ENCODE measurements around the gene LITAFD.

LITAFD gene

DNA sequence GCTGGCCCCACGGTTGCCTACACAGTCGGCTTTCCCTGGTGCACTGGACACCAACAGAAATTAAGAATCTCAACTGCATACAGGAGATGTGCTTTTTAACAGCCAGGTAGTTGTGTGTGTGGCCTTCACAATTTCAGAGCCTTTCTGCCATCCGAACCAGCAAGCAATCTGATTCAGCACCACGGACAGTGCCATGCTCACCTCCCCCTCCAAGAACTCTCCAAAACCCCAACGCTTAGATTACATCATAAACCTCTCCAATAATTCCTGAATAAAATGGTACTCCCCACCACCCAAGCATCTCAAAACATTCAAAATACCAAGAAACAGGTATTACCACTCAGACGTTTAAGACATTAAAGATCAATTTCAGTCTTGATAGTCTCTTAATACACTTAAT is 49.7 kb downstream of the LITAFD start:
- peak; percentile 42 for TF ChIP-seq TEAD4 (IDR thresholded peaks at IDR 0.05)
- TF ChIP-seq TAF1 (IDR thresholded peaks at IDR 0.05; ENCODE audit: low read depth): no peak
- no peak for TF ChIP-seq CREB1 (IDR thresholded peaks at IDR 0.05; ENCODE audit: low read depth)
- TF ChIP-seq NFIC (IDR thresholded peaks at IDR 0.05): no peak
- TF ChIP-seq EGR1 (IDR thresholded peaks at IDR 0.05): no peak
- no peak for TF ChIP-seq FOXM1 (IDR thresholded peaks at IDR 0.05; ENCODE audit: borderline replicate concordance, low read depth)
- TF ChIP-seq CEBPB (IDR thresholded peaks at IDR 0.05): peak; percentile 58; the same call in 1 of the 2 replicates
- TF ChIP-seq, protein P1, sequence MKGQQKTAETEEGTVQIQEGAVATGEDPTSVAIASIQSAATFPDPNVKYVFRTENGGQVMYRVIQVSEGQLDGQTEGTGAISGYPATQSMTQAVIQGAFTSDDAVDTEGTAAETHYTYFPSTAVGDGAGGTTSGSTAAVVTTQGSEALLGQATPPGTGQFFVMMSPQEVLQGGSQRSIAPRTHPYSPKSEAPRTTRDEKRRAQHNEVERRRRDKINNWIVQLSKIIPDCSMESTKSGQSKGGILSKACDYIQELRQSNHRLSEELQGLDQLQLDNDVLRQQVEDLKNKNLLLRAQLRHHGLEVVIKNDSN (IDR thresholded peaks at IDR 0.05): no peak
- no peak for TF ChIP-seq EP300 (IDR thresholded peaks at IDR 0.05; ENCODE audit: borderline replicate concordance)
- no peak for TF ChIP-seq RAD21 (IDR thresholded peaks at IDR 0.05; ENCODE audit: low read depth)
- TF ChIP-seq, protein P2, sequence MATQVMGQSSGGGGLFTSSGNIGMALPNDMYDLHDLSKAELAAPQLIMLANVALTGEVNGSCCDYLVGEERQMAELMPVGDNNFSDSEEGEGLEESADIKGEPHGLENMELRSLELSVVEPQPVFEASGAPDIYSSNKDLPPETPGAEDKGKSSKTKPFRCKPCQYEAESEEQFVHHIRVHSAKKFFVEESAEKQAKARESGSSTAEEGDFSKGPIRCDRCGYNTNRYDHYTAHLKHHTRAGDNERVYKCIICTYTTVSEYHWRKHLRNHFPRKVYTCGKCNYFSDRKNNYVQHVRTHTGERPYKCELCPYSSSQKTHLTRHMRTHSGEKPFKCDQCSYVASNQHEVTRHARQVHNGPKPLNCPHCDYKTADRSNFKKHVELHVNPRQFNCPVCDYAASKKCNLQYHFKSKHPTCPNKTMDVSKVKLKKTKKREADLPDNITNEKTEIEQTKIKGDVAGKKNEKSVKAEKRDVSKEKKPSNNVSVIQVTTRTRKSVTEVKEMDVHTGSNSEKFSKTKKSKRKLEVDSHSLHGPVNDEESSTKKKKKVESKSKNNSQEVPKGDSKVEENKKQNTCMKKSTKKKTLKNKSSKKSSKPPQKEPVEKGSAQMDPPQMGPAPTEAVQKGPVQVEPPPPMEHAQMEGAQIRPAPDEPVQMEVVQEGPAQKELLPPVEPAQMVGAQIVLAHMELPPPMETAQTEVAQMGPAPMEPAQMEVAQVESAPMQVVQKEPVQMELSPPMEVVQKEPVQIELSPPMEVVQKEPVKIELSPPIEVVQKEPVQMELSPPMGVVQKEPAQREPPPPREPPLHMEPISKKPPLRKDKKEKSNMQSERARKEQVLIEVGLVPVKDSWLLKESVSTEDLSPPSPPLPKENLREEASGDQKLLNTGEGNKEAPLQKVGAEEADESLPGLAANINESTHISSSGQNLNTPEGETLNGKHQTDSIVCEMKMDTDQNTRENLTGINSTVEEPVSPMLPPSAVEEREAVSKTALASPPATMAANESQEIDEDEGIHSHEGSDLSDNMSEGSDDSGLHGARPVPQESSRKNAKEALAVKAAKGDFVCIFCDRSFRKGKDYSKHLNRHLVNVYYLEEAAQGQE (IDR thresholded peaks at IDR 0.05; ENCODE audit: low read depth): peak; percentile 97
- TF ChIP-seq TCF12 (IDR thresholded peaks at IDR 0.05; ENCODE audit: low read depth): no peak
- TF ChIP-seq ZBTB7A (IDR thresholded peaks at IDR 0.05; ENCODE audit: low read depth): no peak
- TF ChIP-seq, protein P3, sequence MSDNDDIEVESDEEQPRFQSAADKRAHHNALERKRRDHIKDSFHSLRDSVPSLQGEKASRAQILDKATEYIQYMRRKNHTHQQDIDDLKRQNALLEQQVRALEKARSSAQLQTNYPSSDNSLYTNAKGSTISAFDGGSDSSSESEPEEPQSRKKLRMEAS (IDR thresholded peaks at IDR 0.05): 0 out of 2 replicates have a peak, but pooled peaks have one; percentile 38
- TF ChIP-seq YY1 (IDR thresholded peaks at IDR 0.05; ENCODE audit: low read depth): no peak

DNA sequence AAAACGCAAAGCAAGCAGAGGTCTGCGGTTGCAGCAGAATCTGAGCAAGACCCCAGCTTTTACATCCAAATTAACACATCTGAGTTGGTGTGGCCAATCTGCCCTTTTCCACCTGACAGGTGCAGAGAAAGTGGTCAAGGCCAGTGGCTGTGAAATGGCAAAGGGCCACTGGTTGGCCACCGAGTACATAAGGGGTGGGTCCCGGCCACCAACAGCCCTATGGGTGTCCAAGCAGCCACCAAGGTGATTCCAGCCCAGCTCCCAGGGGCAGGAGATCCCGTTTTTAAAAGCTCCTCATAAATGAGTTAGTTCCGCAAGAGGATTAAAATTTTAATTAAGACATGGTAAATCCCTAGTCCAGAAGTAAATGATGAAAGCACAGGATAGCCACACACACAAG is 52.5 kb downstream of the LITAFD start:
- TF ChIP-seq NFIC (IDR thresholded peaks at IDR 0.05) (no peak), TCF12 (IDR thresholded peaks at IDR 0.05; ENCODE audit: low read depth) (no peak), TEAD4 (IDR thresholded peaks at IDR 0.05) (no peak)
- TF ChIP-seq, protein P1 (IDR thresholded peaks at IDR 0.05): no peak
- TF ChIP-seq, protein P2 (IDR thresholded peaks at IDR 0.05; ENCODE audit: low read depth): no peak

Data from Ishikawa (cell line).